KBM-7 (cell line): ENCODE results near the gene GPR158.
"Not testable (repeated sequence)": the region's sequence is repeated elsewhere in the genome, so short reads cannot be mapped to it uniquely, and the experiment has no call there.

Experiments
- DNase-seq: peaks from one replicate; pipeline ENCODE4 v3.0.0-alpha.2; 2015
- in situ Hi-C: fragments of 300-500 bp; cut with MboI; formaldehyde crosslinking; loops from 2 replicates; pipeline ENCODE4 v1.14.3; 2020; ENCODE audit warnings: low sequenced_read_pairs, low pct_unique_long_range_greater_than_20kb, mixed read lengths

The GPR158 gene

GRCh38 chr10:25382901-25383300, 208.1 kb downstream of the GPR158 start:
- in situ Hi-C loops, DNase-seq: not testable (repeated sequence)

GRCh38 chr10:25383686-25384085, 208.9 kb downstream of the GPR158 start:
- in situ Hi-C loops = no loop called here
- DNase-seq = no peak

- in situ Hi-C loops = no loop called here
- DNase-seq = no peak
Measured at GRCh38 chr10:25384618-25385017, 209.8 kb downstream of the GPR158 start.

DNA sequence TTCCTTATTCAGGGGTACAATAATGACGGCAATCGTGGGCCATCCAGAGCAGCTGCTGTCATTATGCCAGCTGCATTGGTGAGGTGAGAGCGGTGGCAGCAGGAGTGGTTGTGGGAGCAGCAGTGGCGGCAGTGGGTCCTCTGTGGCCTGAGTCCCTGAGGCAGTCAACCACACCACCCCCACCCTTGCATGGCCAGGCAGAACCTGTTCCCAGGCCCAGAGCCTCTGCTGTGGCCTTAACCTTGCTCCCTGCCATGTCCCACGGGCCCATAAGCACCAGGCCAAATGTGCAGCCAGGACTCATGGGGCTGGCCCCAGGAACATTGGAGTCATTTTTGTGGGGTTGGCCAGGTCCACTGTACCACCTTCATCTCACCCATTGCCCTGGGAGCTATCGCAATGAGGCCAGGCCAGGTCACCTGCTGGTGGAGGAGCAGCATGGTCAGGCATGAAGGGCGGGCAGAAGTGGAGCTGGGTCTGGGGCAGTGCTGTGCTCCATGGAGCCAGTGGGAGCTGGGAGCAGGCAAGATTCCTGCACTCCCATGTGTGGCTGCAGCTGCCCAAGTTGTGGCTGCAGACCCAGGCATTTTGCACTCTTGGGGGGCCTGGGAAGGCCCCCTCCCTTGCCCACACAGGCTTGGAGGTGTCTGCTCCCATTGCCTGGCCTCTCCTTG, 213.5 kb downstream of the GPR158 start:
- no peak for DNase-seq
- in situ Hi-C loops = no loop called here

DNA sequence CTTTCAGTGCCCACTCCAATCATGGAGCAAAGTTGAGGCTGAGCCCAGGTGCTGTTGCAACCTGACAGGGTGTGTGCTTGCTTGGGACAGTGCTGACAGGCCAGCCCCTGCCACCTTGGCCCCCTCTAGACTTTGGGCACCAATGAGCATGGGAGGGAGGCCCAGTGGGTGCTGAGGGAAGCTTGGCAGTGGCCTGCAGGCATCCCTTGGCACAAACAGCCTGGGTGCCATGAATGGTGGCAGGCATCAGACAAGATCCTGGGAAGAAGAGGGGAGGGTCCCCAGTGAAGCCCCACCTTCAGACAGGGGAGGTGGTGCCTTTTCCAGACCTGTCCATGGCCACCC, 214.0 kb downstream of the GPR158 start:
- in situ Hi-C loops = no loop called here
- no peak for DNase-seq

GRCh38 chr10:25390733-25391132, 215.9 kb downstream of the GPR158 start:
- in situ Hi-C loops = no loop called here
- no peak for DNase-seq

DNA sequence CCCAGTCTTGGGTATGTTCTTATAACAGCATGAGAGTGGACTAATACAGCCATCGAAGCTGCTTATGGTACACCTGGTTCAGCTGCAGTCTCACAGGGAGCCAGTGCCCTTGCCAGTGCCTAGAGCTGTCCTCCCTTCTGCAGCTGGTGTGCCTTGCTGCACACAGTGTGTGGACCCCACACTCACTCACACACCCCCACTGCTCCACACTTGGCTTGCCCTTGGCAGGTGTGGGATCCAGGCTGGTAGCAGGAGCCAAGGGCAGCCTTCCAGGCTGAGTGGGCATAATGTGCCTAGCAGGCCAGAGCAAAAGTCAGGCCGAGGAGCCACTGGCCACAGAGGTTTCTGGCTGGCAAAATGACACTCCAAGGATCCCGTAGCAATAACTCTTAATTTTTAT, 217.3 kb downstream of the GPR158 start:
- in situ Hi-C loops = no loop called here
- no peak for DNase-seq

DNA sequence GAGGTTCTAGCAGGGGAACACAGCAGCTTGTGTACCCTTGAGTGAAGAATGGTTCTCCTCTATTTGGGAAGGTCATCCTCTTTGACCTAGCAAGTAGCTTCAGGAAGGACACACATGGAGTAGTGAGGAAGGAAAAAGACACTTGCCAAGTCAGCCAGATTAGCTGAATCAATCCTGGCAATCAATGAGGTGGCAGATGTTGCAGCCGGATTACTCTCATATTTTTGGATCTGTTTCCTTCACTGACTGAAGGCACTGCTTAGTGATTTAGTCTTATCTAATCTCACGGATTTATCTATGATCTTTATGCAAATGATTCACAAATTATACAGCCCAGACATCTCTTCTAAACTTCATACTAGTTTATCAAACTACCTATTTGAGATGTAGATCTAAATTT, 218.8 kb downstream of the GPR158 start:
- in situ Hi-C loops = no loop called here
- DNase-seq = no peak

DNA sequence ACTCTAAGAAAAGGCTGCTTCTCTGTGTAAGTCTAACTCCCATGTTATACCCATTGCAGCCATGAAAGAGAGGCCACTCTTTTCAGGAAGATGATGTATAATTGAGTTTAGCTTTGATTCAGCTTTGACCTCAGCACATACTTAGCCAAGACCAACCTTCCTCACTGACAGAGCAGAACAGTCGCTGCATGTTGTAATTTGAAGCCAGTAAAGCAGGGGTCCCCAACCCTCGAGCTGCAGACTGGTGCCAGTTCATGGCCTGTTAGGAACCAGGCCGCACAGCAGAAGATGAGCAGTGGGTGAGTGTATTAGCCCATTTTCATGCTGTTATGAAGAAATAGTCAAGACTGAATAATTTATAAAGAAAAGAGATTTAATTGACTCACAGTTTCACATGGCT, 223.9 kb downstream of the GPR158 start:
- in situ Hi-C loops = no loop called here
- DNase-seq = no peak

- DNase-seq = no peak
- in situ Hi-C loops = no loop called here
Measured at GRCh38 chr10:25405871-25406270, 231.1 kb downstream of the GPR158 start.

- DNase-seq = no peak
- in situ Hi-C loops = no loop called here
Measured at GRCh38 chr10:25417611-25418010, 242.8 kb downstream of the GPR158 start.

DNA sequence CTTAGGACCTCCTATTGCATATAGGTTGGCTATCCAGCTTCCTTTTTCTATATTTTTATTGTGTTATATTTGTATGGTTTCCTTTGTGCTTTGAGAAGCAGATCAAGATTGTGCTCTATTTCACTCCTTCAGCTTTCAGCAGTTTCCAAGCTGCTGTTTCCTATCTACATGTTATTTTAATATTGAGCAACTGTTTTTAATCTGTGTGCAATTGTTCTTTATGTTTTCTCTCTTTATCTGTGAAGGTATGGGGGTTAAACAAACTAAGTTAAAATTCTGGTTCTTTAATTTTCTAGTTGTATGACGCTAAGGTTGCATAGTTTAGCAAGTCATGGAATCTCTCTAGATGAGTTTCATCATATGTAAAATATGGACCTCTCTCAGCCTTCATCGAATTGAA, 251.0 kb downstream of the GPR158 start:
- DNase-seq = no peak
- in situ Hi-C loops = no loop called here

- in situ Hi-C loops = no loop called here
Measured at GRCh38 chr10:25436431-25436830, 261.6 kb downstream of the GPR158 start.

GRCh38 chr10:25441270-25441669, 266.5 kb downstream of the GPR158 start:
- no peak for DNase-seq
- in situ Hi-C loops = no loop called here

More at GRCh38 chr10:25436431-25436830, 261.6 kb downstream of the GPR158 start:
- no peak for DNase-seq

DNA sequence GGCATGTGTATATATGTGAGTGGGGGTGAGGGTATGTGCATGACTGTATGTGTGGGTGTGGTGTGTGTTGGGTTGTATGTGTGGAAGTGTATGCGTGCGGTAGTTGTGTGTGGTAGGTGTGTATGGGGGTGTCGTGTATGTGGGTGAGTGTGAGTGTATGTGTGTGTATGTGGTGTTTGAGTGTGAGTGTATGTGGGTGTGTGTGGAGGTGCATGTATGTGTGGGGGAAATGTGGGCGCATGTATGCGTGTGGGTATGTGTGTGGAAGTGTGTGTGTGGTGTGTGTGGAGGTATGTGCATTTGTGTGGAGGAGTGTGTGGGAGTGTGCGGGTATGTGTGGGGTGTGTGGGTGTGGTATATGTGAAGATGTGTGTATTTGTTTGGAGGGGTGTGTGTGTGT, 269.5 kb downstream of the GPR158 start:
- in situ Hi-C loops = no loop called here

DNA sequence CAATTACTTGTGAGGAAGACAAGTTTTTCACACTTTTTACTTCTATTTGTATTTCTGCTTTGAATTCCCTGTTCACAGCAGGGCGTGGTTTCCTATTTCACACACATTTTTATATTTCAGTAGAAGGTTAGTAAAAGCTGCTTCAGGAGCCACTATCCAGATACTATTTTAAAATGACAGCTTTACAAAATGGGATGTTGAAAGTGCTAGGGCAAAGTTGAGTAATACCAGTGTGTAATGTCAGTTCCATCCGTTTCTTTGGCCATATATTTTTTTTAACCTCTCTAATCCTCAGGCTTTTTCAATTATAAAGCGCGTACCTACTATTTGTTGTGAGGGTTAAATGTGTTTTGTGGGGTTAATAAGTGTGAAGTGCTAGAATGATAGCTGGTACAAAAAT, 276.6 kb downstream of the GPR158 start:
- in situ Hi-C loops = no loop called here
- no peak for DNase-seq

More for the DNA sequence above, 269.5 kb downstream of the GPR158 start:
- DNase-seq = no peak

DNA sequence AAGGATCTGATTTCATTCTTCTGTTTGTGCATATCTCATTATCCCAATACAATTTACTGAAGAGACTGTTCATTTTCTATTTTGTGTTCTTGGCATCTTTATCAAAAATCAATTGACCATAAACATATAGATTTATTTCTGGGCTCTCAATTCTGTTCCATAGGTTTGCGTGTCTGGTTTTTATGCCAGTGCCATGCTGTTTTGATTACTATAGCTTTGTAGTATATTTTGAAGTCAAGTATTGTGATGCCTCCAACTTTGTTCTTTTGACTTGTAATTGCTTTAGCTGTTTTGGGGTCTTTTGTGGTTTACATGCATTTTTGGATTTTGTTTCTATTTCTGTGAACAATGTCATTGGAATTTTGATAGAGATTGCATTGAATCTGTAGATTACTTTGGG, 278.8 kb downstream of the GPR158 start:
- DNase-seq = no peak
- in situ Hi-C loops = no loop called here

- in situ Hi-C loops = no loop called here
- no peak for DNase-seq
Measured at GRCh38 chr10:25455980-25456567, 281.3 kb downstream of the GPR158 start.

- in situ Hi-C loops = no loop called here
- no peak for DNase-seq
Measured at GRCh38 chr10:25457552-25457951, 282.8 kb downstream of the GPR158 start.

DNA sequence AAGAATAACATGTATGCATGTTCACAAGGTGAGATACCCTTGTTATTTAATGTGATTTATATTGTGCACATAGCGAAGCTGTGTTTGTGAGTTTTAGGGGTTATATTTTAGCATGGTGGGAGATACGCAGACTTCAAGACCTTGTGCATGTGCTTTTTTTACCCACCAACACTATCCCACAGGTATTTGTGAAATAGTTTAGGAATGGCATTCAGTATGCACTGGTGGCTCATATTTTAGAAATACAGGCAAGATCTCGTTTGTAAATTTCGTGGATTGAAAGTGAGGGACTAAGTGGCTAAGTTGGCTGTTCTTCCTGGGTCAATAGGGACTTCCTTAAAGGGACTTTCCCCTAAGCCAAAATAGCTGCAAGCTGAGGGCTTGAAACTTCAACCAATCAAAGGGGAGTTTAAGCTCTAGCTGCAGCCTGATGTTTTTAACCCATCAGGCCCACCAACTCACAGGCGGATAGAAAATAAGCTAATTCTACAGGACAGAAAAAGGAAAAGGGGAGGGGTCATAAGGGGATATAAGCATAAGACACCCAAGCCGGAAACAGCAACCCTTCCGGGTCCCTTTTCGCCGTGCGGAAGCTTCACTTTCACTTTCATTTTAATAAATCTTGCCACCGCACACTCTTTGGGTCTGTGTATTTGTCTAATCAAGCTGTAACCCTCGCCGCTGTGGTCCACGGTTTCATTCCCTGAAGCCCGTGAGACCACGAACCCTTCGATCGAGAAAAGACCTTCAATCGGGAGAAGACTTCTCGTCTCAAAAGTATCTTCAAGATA, 291.0 kb downstream of the GPR158 start:
- in situ Hi-C loops = no loop called here
- DNase-seq = no peak
